OCI-LY7 (cell line): ENCODE data around the gene ANXA7. TPM values are rescaled to one million over a fixed set of nuclear protein-coding genes. Genes with fewer than 3 reads are reported as not detected.

Experiments
- BruUV-seq: library from RNA; stranded (reverse); fragments of 400-500 nt; replicated peaks from 2 replicates; lab custom pipeline; 2021; lab: Mats Ljungman, UMichigan
- CTCF ChIA-PET: fragments of 300-600 bp; sonication (Branson Sonifier 250); formaldehyde crosslinking; loops from one replicate; lab custom pipeline; 2022; ENCODE audit warnings: antibody characterized with exemption; ENCODE audit not compliant: unreplicated experiment; lab: Charles Lee
- POLR2A ChIA-PET: fragments of 300-600 bp; sonication (Branson Sonifier 250); formaldehyde crosslinking; loops from one replicate; lab custom pipeline; 2022; ENCODE audit warnings: antibody characterized with exemption; lab: Charles Lee
- DNase-seq: peaks from one replicate; pipeline ENCODE4 v3.0.0-alpha.2; 2015; ENCODE audit warnings: low spot score
- H2AFZ ChIP-seq: fragments of 200-600 bp; sonication (generic), shearing (Covaris generic); 2 replicates; pipeline ENCODE4 v1.6.1; 2014; ENCODE audit warnings: mild to moderate bottlenecking, antibody characterized with exemption, low read length, moderate library complexity
- H3K27ac ChIP-seq: fragments of 200-600 bp; sonication (generic); 2 replicates; pipeline ENCODE4 v1.5.1; 2014; ENCODE audit warnings: mixed run types, low read depth, mild to moderate bottlenecking, moderate library complexity, low read length, inconsistent platforms; ENCODE audit not compliant: poor library complexity, severe bottlenecking
- H3K36me3 ChIP-seq: fragments of 200-600 bp; sonication (generic); 2 replicates; pipeline ENCODE4 v1.6.1; 2014; ENCODE audit warnings: mild to moderate bottlenecking, antibody characterized with exemption, low read length, moderate library complexity, mixed read lengths; ENCODE audit not compliant: insufficient read depth
- H3K4me1 ChIP-seq: fragments of 200-600 bp; sonication (generic); 2 replicates; pipeline ENCODE4 v1.5.1; 2014; ENCODE audit warnings: mild to moderate bottlenecking, low read length; ENCODE audit not compliant: insufficient read depth, poor library complexity, severe bottlenecking
- H3K4me2 ChIP-seq: fragments of 200-600 bp; sonication (generic); 2 replicates; pipeline ENCODE4 v1.6.1; 2014; ENCODE audit warnings: mild to moderate bottlenecking, low read length
- H3K4me3 ChIP-seq: fragments of 200-600 bp; sonication (generic); 2 replicates; pipeline ENCODE4 v1.5.1; 2014; ENCODE audit warnings: mild to moderate bottlenecking, low read depth, low read length; ENCODE audit not compliant: poor library complexity, severe bottlenecking
- H3K79me2 ChIP-seq: fragments of 200-600 bp; sonication (generic); 2 replicates; pipeline ENCODE4 v1.6.1; 2016; ENCODE audit warnings: low read depth, mild to moderate bottlenecking, low read length, moderate library complexity, mixed read lengths; ENCODE audit not compliant: insufficient read depth
- H3K9me2 ChIP-seq: fragments of 200-600 bp; sonication (generic); 2 replicates; pipeline ENCODE4 v1.6.1; 2016; ENCODE audit warnings: mild to moderate bottlenecking, low read length, mixed read lengths; ENCODE audit not compliant: insufficient read depth
- H3K9me3 ChIP-seq: fragments of 200-600 bp; sonication (generic); 2 replicates; pipeline ENCODE4 v1.6.1; 2014; ENCODE audit warnings: mild to moderate bottlenecking, mixed run types, low read length, mixed read lengths
- H4K20me1 ChIP-seq: fragments of 200-600 bp; sonication (generic); 2 replicates; pipeline ENCODE4 v1.6.1; 2014; ENCODE audit warnings: mild to moderate bottlenecking, antibody characterized with exemption, low read length, moderate library complexity, mixed read lengths; ENCODE audit not compliant: insufficient read depth
- EZH2phosphoT487 ChIP-seq: fragments of 200-600 bp; sonication (generic); IDR thresholded peaks from 2 replicates; pipeline ENCODE4 v1.6.1; 2018; ENCODE audit warnings: low read depth, borderline replicate concordance, mild to moderate bottlenecking, mixed run types, antibody characterized with exemption, low read length, moderate library complexity, mixed read lengths
- intact Hi-C: fragments of 100-400 bp; cut with micrococcal nuclease; formaldehyde crosslinking; loops from one replicate; pipeline ENCODE4 v1.10.0; 2022; ENCODE audit not compliant: unreplicated experiment
- total RNA-seq, 2 experiments: library from RNA; depleted of rRNA in 1 of 2; stranded (reverse); fragments of >200 nt in 1 of 2; shearing (Covaris generic) in 1 of 2; gene quantifications; 2 replicates each; pipeline ENCODE4 v1.2.3, GENCODE V29; 2014 to 2022
- TF ChIP-seq, protein P1 (sequence below): fragments of 200-600 bp; sonication (generic); conservative IDR thresholded peaks from 2 replicates; pipeline ENCODE4 v1.5.1; 2014; ENCODE audit warnings: mild to moderate bottlenecking, antibody characterized with exemption, low read length, moderate library complexity, mixed read lengths

Gene ANXA7
- total RNA-seq, 2 experiments from 2014 or later: 52.0 to 86.6 TPM

DNA sequence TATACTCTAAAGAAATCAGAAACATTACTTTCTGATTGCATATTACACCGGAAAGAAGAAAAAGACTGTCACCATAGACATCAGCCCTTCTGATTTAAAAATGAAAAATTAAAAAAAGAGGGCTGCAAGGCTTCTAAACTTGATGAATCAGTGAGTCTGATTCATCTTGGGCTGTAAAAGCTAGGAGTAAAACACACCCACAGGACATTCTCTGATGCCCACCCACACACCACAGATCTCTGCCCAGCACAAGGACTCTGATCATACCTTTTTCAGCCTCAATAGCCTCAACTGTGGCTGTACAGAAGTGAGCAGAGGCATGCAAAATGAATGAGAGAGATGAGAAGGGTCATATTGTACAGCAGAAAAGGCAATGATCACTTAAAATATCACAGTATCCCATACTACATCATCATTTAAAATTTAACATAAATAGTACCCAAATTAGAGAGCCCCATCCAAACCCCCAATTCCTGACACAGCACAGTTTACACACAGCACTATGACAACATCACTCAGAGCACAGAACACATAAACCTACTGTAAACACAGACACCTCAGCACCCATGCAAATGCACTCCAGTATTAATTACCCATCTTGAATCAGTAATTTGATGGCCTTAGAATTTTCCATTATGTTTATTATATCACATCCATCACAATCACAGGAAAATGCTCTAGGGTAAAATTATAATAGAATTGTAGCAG, 25.9 kb upstream of the ANXA7 start:
- Histone ChIP-seq H3K4me3 (no peak overlapping the region), H3K79me2 (no peaks in the 10 kb centered on the region), H3K4me1 (no peaks in the 10 kb centered on the region), H2AFZ (no peak overlapping the region), H3K9me3 (no peaks in the 10 kb centered on the region), H4K20me1 (no peaks in the 10 kb centered on the region), H3K27ac (no peak overlapping the region), H3K36me3 (peaks cover 50% of the 10 kb centered on the region), H3K4me2 (no peak overlapping the region), H3K9me2 (no peaks in the 10 kb centered on the region)
- POLR2A ChIA-PET: no interaction called here
- TF ChIP-seq EZH2phosphoT487: no peak
- TF ChIP-seq, protein P1, sequence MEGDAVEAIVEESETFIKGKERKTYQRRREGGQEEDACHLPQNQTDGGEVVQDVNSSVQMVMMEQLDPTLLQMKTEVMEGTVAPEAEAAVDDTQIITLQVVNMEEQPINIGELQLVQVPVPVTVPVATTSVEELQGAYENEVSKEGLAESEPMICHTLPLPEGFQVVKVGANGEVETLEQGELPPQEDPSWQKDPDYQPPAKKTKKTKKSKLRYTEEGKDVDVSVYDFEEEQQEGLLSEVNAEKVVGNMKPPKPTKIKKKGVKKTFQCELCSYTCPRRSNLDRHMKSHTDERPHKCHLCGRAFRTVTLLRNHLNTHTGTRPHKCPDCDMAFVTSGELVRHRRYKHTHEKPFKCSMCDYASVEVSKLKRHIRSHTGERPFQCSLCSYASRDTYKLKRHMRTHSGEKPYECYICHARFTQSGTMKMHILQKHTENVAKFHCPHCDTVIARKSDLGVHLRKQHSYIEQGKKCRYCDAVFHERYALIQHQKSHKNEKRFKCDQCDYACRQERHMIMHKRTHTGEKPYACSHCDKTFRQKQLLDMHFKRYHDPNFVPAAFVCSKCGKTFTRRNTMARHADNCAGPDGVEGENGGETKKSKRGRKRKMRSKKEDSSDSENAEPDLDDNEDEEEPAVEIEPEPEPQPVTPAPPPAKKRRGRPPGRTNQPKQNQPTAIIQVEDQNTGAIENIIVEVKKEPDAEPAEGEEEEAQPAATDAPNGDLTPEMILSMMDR: no peak
- CTCF ChIA-PET: no interaction called here
- no TSS peak for BruUV-seq
- intact Hi-C loops: no loop called here
- DNase-seq: no peak

DNA sequence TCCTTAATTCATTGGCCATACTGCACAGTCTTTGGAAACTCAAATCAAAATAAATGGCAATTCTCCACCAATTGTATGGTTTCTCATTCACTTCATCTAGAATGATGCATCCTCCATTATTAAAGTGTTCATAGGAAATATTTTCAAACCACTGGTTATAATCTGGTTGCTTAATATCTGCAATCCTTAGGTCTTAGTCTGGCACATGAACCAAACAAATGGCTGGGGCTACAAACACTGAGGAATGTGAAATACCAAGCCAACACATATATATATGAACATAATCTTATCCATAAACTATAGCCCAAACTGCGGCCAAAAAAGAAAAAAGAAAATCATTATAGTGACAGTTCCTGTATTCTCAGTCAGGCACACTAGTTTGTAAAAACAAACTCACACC, 25.2 kb upstream of the ANXA7 start:
- Histone ChIP-seq H3K9me2 (no peaks in the 10 kb centered on the region), H3K4me3 (no peak overlapping the region), H3K4me1 (no peaks in the 10 kb centered on the region), H3K36me3 (peaks cover 44% of the 10 kb centered on the region), H3K79me2 (no peaks in the 10 kb centered on the region), H3K27ac (no peak overlapping the region), H4K20me1 (no peaks in the 10 kb centered on the region), H3K9me3 (no peaks in the 10 kb centered on the region), H3K4me2 (no peak overlapping the region), H2AFZ (no peak overlapping the region)
- no peak for DNase-seq
- POLR2A ChIA-PET: no interaction called here
- no TSS peak for BruUV-seq
- CTCF ChIA-PET: no interaction called here
- intact Hi-C loops: no loop called here
- no peak for TF ChIP-seq EZH2phosphoT487
- TF ChIP-seq, protein P1: no peak

DNA sequence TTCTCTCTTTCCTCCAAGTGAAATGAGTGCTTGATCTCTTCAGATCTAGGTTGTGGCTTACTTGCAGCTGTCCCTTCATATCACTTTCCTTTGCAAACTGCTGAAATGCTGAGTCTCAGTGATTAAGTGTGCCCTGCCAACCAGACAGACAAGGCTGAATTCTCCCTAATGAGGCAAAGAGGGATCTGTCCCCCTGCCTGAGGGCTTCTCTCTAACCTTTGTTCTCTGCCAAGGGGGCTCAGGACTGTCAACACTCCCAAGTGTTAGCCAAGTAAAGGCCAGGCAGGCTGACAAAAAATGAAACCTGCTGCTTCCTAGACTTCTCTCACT, 19.6 kb upstream of the ANXA7 start, which contains the start of gene MSS51:
Gene MSS51, minus strand, starts transcription at position 24 of the 330 bp plus-strand sequence. CDS start 5,277 bp downstream, outside the sequence.
- H3K4me2 ChIP-seq: no peak within 1 kb of the TSS
- no peaks in the 10 kb centered on the region for H4K20me1 ChIP-seq
- no peak within 1 kb of the TSS for H2AFZ ChIP-seq
- H3K79me2 ChIP-seq: no peaks in the 10 kb centered on the region
- no peaks in the 10 kb centered on the region for H3K4me1 ChIP-seq
- H3K27ac ChIP-seq: no peak within 1 kb of the TSS
- no peak within 1 kb of the TSS for H3K4me3 ChIP-seq
- BruUV-seq: no TSS peak
- ChIA-PET CTCF (no interaction called here), POLR2A (interaction anchor here (0.9 to 1.3 kb wide), 2 partner anchors 8 to 13 kb away, joined by 3 to 4 read pairs; no protein-coding TSS in a partner anchor)
- intact Hi-C loops: no loop called here
- TF ChIP-seq, protein P1: no peak
- TF ChIP-seq EZH2phosphoT487: no peak
- no peak for DNase-seq
- peaks cover 30% of the 10 kb centered on the region for H3K36me3 ChIP-seq
- peaks cover 4% of the 10 kb centered on the region; the same call in 1 of the 2 replicates for H3K9me3 ChIP-seq
- H3K9me2 ChIP-seq: no peaks in the 10 kb centered on the region
